SK-N-SH treated with all-trans-retinoic acid at 6 μM for 48 hours (cell line): Measurements from ENCODE around the gene MGLL.
A peak's percentile ranks its signal among the peaks of the same experiment; 100 is the strongest.

Source experiments
- ATAC-seq: fragments of 200-7000 bp; cut with Tn5 transposase; 3 replicates; pipeline ENCODE4 v1.9.1; 2020; ENCODE audit warnings: mild to moderate bottlenecking, moderate library complexity
- ARNTL ChIP-seq: fragments of 450-650 bp; formaldehyde crosslinking; IDR thresholded peaks from 2 replicates; pipeline ENCODE4 v1.5.0; 2020; ENCODE audit warnings: low read depth, mild to moderate bottlenecking, moderate library complexity, borderline replicate concordance
- BACH2 ChIP-seq: fragments of 250-450 bp; sonication (Bioruptor Pico); IDR thresholded peaks from 2 replicates; pipeline ENCODE4 v1.9.0; 2021; ENCODE audit warnings: mild to moderate bottlenecking, borderline replicate concordance
- CREB5 ChIP-seq: fragments of 250-450 bp; sonication (Bioruptor Pico); IDR thresholded peaks from 2 replicates; pipeline ENCODE4 v1.5.1; 2020; ENCODE audit warnings: low read depth, mild to moderate bottlenecking, moderate library complexity
- CSDC2 ChIP-seq: fragments of 250-450 bp; sonication (Bioruptor Pico); IDR thresholded peaks from 2 replicates; pipeline ENCODE4 v1.5.0; 2020; ENCODE audit warnings: mild to moderate bottlenecking, moderate library complexity
- CSRNP3 ChIP-seq: fragments of 250-450 bp; sonication (Bioruptor Pico); IDR thresholded peaks from 2 replicates; pipeline ENCODE4 v1.5.1; 2021; ENCODE audit warnings: mild to moderate bottlenecking, moderate library complexity
- GLIS3 ChIP-seq: fragments of 250-450 bp; sonication (Bioruptor Pico); IDR thresholded peaks from 2 replicates; pipeline ENCODE4 v1.5.0; 2020; ENCODE audit warnings: mild to moderate bottlenecking, moderate library complexity
- ISL1 ChIP-seq: fragments of 250-450 bp; sonication (Bioruptor Pico); IDR thresholded peaks from 2 replicates; pipeline ENCODE4 v2.1.2; 2022; ENCODE audit warnings: mild to moderate bottlenecking, moderate library complexity
- OSR1 ChIP-seq: fragments of 250-450 bp; sonication (Bioruptor Pico); IDR thresholded peaks from 2 replicates; pipeline ENCODE4 v1.8.0; 2022; ENCODE audit warnings: moderate library complexity, mild to moderate bottlenecking, inconsistent platforms
- PATZ1 ChIP-seq: fragments of 250-450 bp; sonication (Bioruptor Pico); IDR thresholded peaks from 2 replicates; pipeline ENCODE4 v1.8.0; 2020; ENCODE audit warnings: mild to moderate bottlenecking, moderate library complexity, borderline replicate concordance
- POU6F1 ChIP-seq: fragments of 250-450 bp; sonication (Bioruptor Pico); IDR thresholded peaks from 2 replicates; pipeline ENCODE4 v1.8.0; 2021; ENCODE audit warnings: low read depth, mild to moderate bottlenecking, moderate library complexity, borderline replicate concordance
- PPARA ChIP-seq: fragments of 250-450 bp; sonication (Bioruptor Pico); IDR thresholded peaks from 2 replicates; pipeline ENCODE4 v1.5.0; 2020; ENCODE audit warnings: mild to moderate bottlenecking, borderline replicate concordance
- RARB ChIP-seq: fragments of 250-450 bp; sonication (Bioruptor Pico); IDR thresholded peaks from 2 replicates; pipeline ENCODE4 v1.8.0; 2021; ENCODE audit warnings: mild to moderate bottlenecking, moderate library complexity
- SNAI2 ChIP-seq: fragments of 250-450 bp; sonication (Bioruptor Pico); IDR thresholded peaks from 2 replicates; pipeline ENCODE4 v1.5.0; 2020; ENCODE audit warnings: mild to moderate bottlenecking, moderate library complexity
- TOX ChIP-seq: fragments of 250-450 bp; sonication (Bioruptor Pico); IDR thresholded peaks from 2 replicates; pipeline ENCODE4 v1.8.0; 2021; ENCODE audit warnings: mild to moderate bottlenecking, moderate library complexity, borderline replicate concordance
- TSHZ2 ChIP-seq: fragments of 250-450 bp; sonication (Bioruptor Pico); IDR thresholded peaks from 2 replicates; pipeline ENCODE4 v1.5.0; 2020; ENCODE audit warnings: mild to moderate bottlenecking, moderate library complexity
- ZC3H10 ChIP-seq: fragments of 250-450 bp; sonication (Bioruptor Pico); IDR thresholded peaks from 2 replicates; pipeline ENCODE4 v1.5.1; 2021; ENCODE audit warnings: mild to moderate bottlenecking, moderate library complexity
- ZFP3 ChIP-seq: fragments of 250-450 bp; sonication (Bioruptor Pico); IDR thresholded peaks from 2 replicates; pipeline ENCODE4 v1.5.0; 2020; ENCODE audit warnings: mild to moderate bottlenecking, moderate library complexity
- ZFP30 ChIP-seq: fragments of 450-650 bp; formaldehyde crosslinking; IDR thresholded peaks from 2 replicates; pipeline ENCODE4 v1.5.0; 2022; ENCODE audit warnings: mild to moderate bottlenecking, moderate library complexity
- ZNF565 ChIP-seq: fragments of 450-650 bp; formaldehyde crosslinking; conservative IDR thresholded peaks from 2 replicates; pipeline ENCODE4 v1.5.0; 2020; ENCODE audit warnings: low read depth, mild to moderate bottlenecking, moderate library complexity
- ZNF70 ChIP-seq: fragments of 450-650 bp; formaldehyde crosslinking; IDR thresholded peaks from 2 replicates; pipeline ENCODE4 v1.5.0; 2020; ENCODE audit warnings: mild to moderate bottlenecking, moderate library complexity
- ZNF8 ChIP-seq: fragments of 450-650 bp; formaldehyde crosslinking; IDR thresholded peaks from 2 replicates; pipeline ENCODE4 v1.5.0; 2020; ENCODE audit warnings: mild to moderate bottlenecking, moderate library complexity

MGLL gene

GRCh38 chr3:127833281-127834032 lies 11.1 kb upstream of the MGLL start (continued):
- TF ChIP-seq POU6F1 (CRISPR knock-in tag) (no peak), ZNF70 (CRISPR knock-in tag) (no peak), GLIS3 (CRISPR knock-in tag) (no peak)
- TF ChIP-seq, all 23 proteins: peak for 0

- peak; percentile 52; the same call in 1 of the 3 replicates for ATAC-seq
- no peak for TF ChIP-seq ZC3H10 (CRISPR knock-in tag)
- no peak for TF ChIP-seq SNAI2 (CRISPR knock-in tag)
- no peak for TF ChIP-seq GLIS3 (CRISPR knock-in tag)
- TF ChIP-seq TOX (CRISPR knock-in tag): no peak
- TF ChIP-seq BACH2 (CRISPR knock-in tag): no peak
- TF ChIP-seq ZNF565 (CRISPR knock-in tag): no peak
- TF ChIP-seq CSDC2 (CRISPR knock-in tag): no peak
- no peak for TF ChIP-seq POU6F1 (CRISPR knock-in tag)
- no peak for TF ChIP-seq PATZ1
- no peak for TF ChIP-seq ZNF70 (CRISPR knock-in tag)
- no peak for TF ChIP-seq ISL1
- no peak for TF ChIP-seq RARB (CRISPR knock-in tag)
These were observed 9.4 kb upstream of the MGLL start for GRCh38 chr3:127831723-127832172.

GRCh38 chr3:127829537-127829936 lies 7.2 kb upstream of the MGLL start:
- TF ChIP-seq BACH2 (CRISPR knock-in tag) (no peak), CSDC2 (CRISPR knock-in tag) (no peak), ZC3H10 (CRISPR knock-in tag) (no peak), ZNF565 (CRISPR knock-in tag) (no peak), ZFP30 (CRISPR knock-in tag) (no peak), CREB5 (CRISPR knock-in tag) (no peak), TSHZ2 (CRISPR knock-in tag) (no peak), ISL1 (no peak), PPARA (CRISPR knock-in tag) (no peak), ZNF8 (no peak), TOX (CRISPR knock-in tag) (no peak), OSR1 (CRISPR knock-in tag) (no peak), ARNTL (CRISPR knock-in tag) (no peak), CSRNP3 (CRISPR knock-in tag) (no peak), ZNF70 (CRISPR knock-in tag) (no peak), RARB (CRISPR knock-in tag) (no peak), GLIS3 (CRISPR knock-in tag) (no peak), POU6F1 (CRISPR knock-in tag) (no peak), ZFP3 (no peak), SNAI2 (CRISPR knock-in tag) (no peak)
- no peak for ATAC-seq
